ENCODE results near the gene SMYD3.

- TF ChIP-seq POLR2A (IDR thresholded peaks at IDR 0.05; ENCODE audit: low read length) (no peak), GATA1 (IDR thresholded peaks at IDR 0.05; ENCODE audit: low read depth, low read length) (no peak)
Measured at GRCh38 chr1:245962453-245962852, 544.6 kb downstream of the SMYD3 start.
